Mucosa of rectum (tissue), 2 donors: ENCODE data around the gene SP5.
A peak's percentile ranks its signal among the peaks of the same experiment; 100 is the strongest.
"Not testable (repeated sequence)": the region's sequence is repeated elsewhere in the genome, so short reads cannot be mapped to it uniquely, and the experiment has no call there.

Experiments
- H3K27ac ChIP-seq, 2 donors: one replicate each; pipeline ENCODE4 v1.7.0; 2013; ENCODE audit warnings: inconsistent platforms in 2 of 2, low read depth in 2 of 2, low read length in 2 of 2
- H3K27me3 ChIP-seq, 2 donors: one replicate each; pipeline ENCODE4 v1.7.0; 2013; ENCODE audit warnings: low read length in 2 of 2; ENCODE audit not compliant: control insufficient read depth in 2 of 2, insufficient read depth in 2 of 2
- H3K36me3 ChIP-seq, 2 donors: one replicate each; pipeline ENCODE4 v1.7.0; 2013; ENCODE audit warnings: low read length in 2 of 2; ENCODE audit not compliant: control insufficient read depth in 2 of 2, insufficient read depth in 2 of 2
- H3K4me1 ChIP-seq, 2 donors: one replicate each; pipeline ENCODE4 v1.7.0; 2013; ENCODE audit warnings: low read length in 2 of 2, mild to moderate bottlenecking in 1 of 2; ENCODE audit not compliant: control insufficient read depth in 2 of 2, insufficient read depth in 2 of 2
- H3K4me3 ChIP-seq, 2 donors: one replicate each; pipeline ENCODE4 v1.7.0; 2013; ENCODE audit warnings: low read length in 2 of 2
- H3K9ac ChIP-seq, 2 donors: one replicate each; pipeline ENCODE4 v1.7.0; 2013; ENCODE audit warnings: low read length in 2 of 2, low read depth in 1 of 2, mild to moderate bottlenecking in 1 of 2
- H3K9me3 ChIP-seq, 2 donors: one replicate each; pipeline ENCODE4 v1.7.0; 2013; ENCODE audit warnings: low read length in 2 of 2; ENCODE audit not compliant: control insufficient read depth in 2 of 2
- donor health status: healthy.
- donor health status: Normal muscosa, but diverticular disease.

Gene SP5

DNA sequence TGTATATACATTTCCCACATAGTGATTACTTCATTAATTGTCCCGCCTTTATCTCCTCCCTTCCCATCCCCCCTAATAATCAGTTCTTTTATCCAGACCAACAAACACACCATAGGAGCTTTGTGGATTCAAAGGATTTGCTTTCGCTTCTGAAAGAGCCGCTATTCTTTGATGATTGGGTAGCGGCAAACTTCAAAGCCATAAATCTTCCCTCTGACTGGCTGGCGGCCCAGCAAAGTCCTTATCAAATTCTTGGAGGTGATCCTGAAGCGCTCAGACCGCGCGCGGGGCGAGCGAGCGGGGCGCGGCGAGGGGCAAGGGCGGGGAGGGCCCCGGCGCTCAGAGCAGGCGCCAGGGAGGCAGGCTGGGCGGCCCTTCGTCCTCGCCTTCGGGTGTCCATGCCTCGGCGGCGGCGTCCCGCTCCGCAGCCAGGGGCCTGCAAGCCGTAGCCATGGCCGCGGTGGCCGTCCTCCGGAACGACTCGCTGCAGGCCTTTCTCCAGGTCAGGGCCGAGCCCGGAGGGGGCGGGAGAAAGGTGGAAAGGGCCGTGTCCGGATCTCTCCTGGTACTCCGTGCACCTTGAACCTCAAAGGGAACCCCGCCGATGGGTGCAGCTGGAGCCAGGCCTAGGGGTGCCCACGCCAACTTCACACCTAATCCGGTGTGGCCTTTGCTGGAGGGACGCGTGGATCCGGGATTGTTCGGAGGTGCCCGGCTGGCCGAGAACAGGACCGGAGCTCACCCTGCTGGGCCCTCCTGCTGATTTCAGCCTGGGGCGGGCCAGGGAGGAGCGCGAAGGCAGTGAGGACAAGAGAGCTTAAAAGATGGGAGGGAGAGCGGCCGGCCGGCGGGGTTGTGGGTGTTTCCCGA lies at the start of gene SP5:
TSS of gene SP5 (plus strand) at position 276 of the 870 bp plus-strand sequence. CDS start at position 452, 176 bp downstream.
- Histone ChIP-seq H3K9ac (peak within 1 kb of the TSS in 1 of 2 donors; percentile 67), H3K9me3 (no peaks in the 10 kb centered on the region), H3K36me3 (no peaks in the 10 kb centered on the region), H3K4me3 (peak within 1 kb of the TSS; percentile 65 to 69), H3K27ac (peak within 1 kb of the TSS; percentile 43 to 67), H3K4me1 (peaks cover 11 to 16% of the 10 kb centered on the region in 2 donors), H3K27me3 (peaks cover 24 to 37% of the 10 kb centered on the region in 2 donors)

DNA sequence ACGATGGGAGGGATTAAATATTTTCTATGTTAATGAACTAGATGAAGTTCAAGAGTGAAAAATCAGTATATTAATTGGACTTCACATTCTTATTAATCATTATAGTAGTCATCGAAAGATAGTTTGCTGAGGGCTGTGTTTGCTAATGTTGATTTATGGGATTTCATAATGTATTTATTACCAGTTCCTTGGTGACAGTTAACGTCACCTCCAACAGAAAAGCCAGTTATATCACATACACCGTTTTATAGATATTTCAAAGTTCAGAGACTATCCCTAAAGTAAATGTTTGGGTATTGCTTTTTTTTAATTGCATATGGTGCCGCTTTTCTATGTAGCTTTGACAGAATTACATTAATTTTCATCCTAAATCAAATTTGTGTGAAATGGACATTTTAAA lies 49.4 kb upstream of the SP5 start:
- no peaks in the 10 kb centered on the region for H3K9me3 ChIP-seq
- no peaks in the 10 kb centered on the region for H3K36me3 ChIP-seq
- no peak overlapping the region for H3K27ac ChIP-seq
- H3K4me3 ChIP-seq, result no peak overlapping the region
- H3K4me1 ChIP-seq, result no peaks in the 10 kb centered on the region
- H3K9ac ChIP-seq, result no peak overlapping the region
- H3K27me3 ChIP-seq, result no peaks in the 10 kb centered on the region

DNA sequence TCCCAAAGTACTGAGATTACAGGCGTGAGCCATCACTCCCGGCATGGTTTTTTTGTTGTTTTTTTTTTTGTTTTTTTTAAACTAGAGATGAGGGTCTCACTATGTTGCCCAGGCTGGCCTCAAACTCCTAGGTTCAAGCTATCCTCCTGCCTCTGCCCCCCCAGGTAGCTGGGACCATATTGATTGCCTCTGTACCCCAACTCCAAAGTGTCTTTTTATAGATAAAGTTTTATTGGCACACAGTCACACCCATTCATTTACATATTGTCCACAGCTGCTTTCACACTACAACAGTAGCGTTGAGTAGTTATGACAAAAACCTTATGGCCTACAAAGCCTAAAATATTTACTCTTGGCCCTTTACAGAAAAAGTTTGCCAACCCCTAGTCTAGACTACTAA lies 45.2 kb upstream of the SP5 start:
- Histone ChIP-seq H3K9me3 (no peaks in the 10 kb centered on the region), H3K4me1 (no peaks in the 10 kb centered on the region), H3K36me3 (no peaks in the 10 kb centered on the region), H3K4me3 (no peak overlapping the region), H3K9ac (no peak overlapping the region), H3K27ac (no peak overlapping the region), H3K27me3 (no peaks in the 10 kb centered on the region)

DNA sequence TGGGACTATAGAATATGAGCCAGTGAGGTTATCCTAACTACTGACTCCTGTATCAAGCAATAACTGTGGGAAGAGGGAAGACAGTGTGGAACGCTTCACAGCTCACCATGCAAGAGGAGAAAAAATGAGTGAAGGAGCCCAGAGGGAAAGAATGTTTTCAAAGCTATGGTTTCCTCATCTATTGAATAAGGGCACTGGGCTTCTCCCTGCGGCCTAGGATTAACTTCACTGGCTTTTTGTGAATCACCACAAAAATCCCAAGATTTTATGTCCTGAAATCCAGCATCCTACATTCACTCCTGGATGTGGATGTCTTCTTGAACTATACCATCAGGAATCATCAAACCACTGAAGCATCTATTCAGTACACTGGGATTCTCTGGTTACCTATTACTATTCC lies 44.5 kb upstream of the SP5 start:
- no peaks in the 10 kb centered on the region for H3K4me1 ChIP-seq
- H3K27ac ChIP-seq, result no peak overlapping the region
- no peak overlapping the region for H3K4me3 ChIP-seq
- no peaks in the 10 kb centered on the region for H3K27me3 ChIP-seq
- H3K9ac ChIP-seq, result no peak overlapping the region
- H3K9me3 ChIP-seq, result no peaks in the 10 kb centered on the region
- no peaks in the 10 kb centered on the region for H3K36me3 ChIP-seq

DNA sequence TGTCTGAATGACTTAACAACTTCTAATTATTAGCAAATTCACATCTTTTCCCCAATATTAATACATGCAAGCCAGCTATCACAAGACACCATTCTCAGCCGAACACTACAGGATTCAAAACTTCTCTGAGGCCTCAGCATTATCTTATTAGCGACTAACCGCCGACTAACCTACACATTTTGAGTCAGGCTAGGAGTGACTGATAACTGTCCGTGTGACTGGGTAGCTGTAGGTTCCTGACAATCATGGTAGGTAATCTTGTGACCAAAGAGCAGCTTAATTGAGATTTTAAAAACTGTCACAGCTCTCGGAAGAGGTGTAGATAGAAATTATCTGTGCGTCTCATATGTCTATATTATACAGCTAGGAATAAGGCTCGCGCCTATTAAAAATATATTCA lies 44.1 kb upstream of the SP5 start:
- Histone ChIP-seq H3K9ac (no peak overlapping the region), H3K36me3 (no peaks in the 10 kb centered on the region), H3K4me1 (no peaks in the 10 kb centered on the region), H3K27ac (no peak overlapping the region), H3K4me3 (no peak overlapping the region), H3K27me3 (no peaks in the 10 kb centered on the region), H3K9me3 (no peaks in the 10 kb centered on the region)

GRCh38 chr2:170674282-170674681 lies 40.9 kb upstream of the SP5 start:
- not testable (repeated sequence) for H3K9ac ChIP-seq, H3K27me3 ChIP-seq, H3K27ac ChIP-seq, H3K9me3 ChIP-seq, H3K4me3 ChIP-seq, H3K36me3 ChIP-seq, H3K4me1 ChIP-seq

DNA sequence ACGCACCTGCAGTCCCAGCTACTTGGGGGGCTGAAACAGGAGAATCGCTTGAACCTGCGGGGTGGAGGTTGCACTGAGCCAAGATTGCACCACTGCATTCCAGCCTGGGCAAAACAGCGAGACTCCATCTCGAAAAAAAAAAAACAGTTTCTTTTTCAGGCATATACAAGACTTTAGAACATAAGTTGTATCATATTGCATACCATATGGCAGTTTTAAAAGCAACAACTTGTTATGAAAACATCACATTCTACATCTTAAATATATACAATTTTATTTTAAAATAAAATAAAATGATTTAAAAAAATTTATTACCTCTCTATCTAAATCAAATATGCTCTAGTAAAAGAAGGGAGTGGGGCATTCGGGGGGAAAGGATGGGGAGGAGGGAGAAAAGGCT lies 39.4 kb upstream of the SP5 start:
- H3K4me3 ChIP-seq, result no peak overlapping the region
- no peaks in the 10 kb centered on the region for H3K27me3 ChIP-seq
- H3K9ac ChIP-seq, result no peak overlapping the region
- no peak overlapping the region for H3K27ac ChIP-seq
- no peaks in the 10 kb centered on the region for H3K36me3 ChIP-seq
- no peaks in the 10 kb centered on the region for H3K9me3 ChIP-seq
- peaks cover 0 to 4% of the 10 kb centered on the region in 2 donors for H3K4me1 ChIP-seq

DNA sequence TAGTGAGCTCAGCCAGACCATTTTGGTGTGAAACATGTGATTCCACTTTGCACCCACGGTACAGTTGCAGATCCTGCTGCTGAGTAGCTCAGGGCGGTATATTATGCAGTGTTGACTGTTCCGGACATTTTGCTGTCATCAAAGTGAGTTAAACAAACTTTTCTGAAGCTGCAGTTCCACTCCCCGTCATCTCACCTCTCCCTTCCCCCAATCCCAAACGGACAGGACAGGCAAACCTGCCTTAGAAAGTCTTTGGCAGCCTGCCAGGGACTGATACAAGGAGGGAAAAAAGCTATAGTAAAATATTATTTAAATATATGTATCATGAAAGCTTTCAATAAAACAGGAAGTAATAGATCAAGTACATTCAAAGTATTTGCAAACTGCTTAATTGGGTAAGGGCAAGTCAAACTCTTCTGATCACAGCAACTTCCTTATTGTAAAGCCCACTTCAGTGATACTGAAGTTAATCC lies 35.5 kb upstream of the SP5 start:
- Histone ChIP-seq H3K36me3 (no peaks in the 10 kb centered on the region), H3K4me1 (peaks cover 0 to 4% of the 10 kb centered on the region in 2 donors), H3K4me3 (peak overlapping the region in 1 of 2 donors; percentile 17), H3K27me3 (no peaks in the 10 kb centered on the region), H3K9me3 (no peaks in the 10 kb centered on the region), H3K27ac (no peak overlapping the region), H3K9ac (peak overlapping the region in 1 of 2 donors; percentile 17)

DNA sequence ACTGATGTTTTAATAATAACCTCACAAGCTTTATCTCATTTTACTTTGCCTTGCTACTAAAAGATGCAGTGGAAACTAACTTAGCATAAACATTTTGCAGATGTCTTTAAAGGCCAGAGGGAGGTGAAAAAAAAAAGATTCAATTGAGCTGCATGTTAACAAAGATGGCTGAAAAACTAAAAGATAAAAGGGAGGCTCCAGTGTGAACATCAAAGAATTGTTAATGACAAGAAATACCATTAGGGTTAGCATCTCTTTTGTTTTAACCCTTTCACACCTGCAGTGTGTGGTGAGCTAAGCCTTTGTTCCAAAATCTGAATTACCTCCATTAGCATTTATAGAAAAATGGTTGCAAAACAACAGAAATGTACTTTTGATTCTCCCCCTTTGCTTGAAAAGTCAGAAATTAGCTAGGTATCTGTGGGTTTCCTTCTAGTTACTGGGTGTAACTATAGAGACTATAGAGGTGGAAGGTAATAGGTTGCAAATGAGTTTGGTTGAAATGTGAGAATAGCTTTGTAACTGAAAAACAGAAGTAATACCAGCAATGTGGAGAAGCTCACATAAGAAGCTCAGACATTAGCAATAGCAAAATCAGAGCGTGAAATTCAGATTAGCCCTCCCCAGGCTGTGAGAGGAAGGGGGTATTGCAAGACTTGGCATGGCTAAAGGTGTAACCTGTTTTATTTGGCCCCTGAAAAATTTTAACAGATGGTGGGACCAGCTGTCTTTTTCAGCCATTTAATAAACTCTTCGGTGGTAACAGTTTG lies 34.8 kb upstream of the SP5 start:
- Histone ChIP-seq H3K27me3 (no peaks in the 10 kb centered on the region), H3K9me3 (no peaks in the 10 kb centered on the region), H3K4me3 (no peak overlapping the region), H3K36me3 (no peaks in the 10 kb centered on the region), H3K4me1 (peaks cover 0 to 4% of the 10 kb centered on the region in 2 donors), H3K27ac (no peak overlapping the region), H3K9ac (no peak overlapping the region)

- Histone ChIP-seq H3K36me3 (no peaks in the 10 kb centered on the region), H3K27ac (no peak overlapping the region), H3K4me3 (no peak overlapping the region), H3K9ac (no peak overlapping the region), H3K27me3 (no peaks in the 10 kb centered on the region), H3K9me3 (no peaks in the 10 kb centered on the region), H3K4me1 (peaks cover 0 to 4% of the 10 kb centered on the region in 2 donors)
Observed at GRCh38 chr2:170681311-170681710, 33.8 kb upstream of the SP5 start.
